AG20443 (cell line): ENCODE data around the gene TUT4.

Experiments
- DNase-seq: peaks from one replicate; pipeline ENCODE4 v3.0.0; 2012; ENCODE audit warnings: low spot score, mixed read lengths

TUT4 gene

GRCh38 chr1:52531249-52531872 lies 21.5 kb downstream of the TUT4 start:
- no peak for DNase-seq

- DNase-seq = no peak
These were observed 22.2 kb downstream of the TUT4 start for GRCh38 chr1:52530563-52531144.

GRCh38 chr1:52523376-52523775 lies 29.5 kb downstream of the TUT4 start:
- no peak for DNase-seq

- no peak for DNase-seq
These were observed 32.7 kb downstream of the TUT4 start for GRCh38 chr1:52520148-52520547.

- DNase-seq = no peak
These were observed 33.9 kb downstream of the TUT4 start for GRCh38 chr1:52518962-52519361.

- DNase-seq = no peak
These were observed 40.9 kb downstream of the TUT4 start for GRCh38 chr1:52511851-52512615.

GRCh38 chr1:52511439-52511838 lies 41.5 kb downstream of the TUT4 start:
- no peak for DNase-seq

GRCh38 chr1:52506920-52507546 lies 45.9 kb downstream of the TUT4 start:
- no peak for DNase-seq

- DNase-seq = no peak
These were observed 46.5 kb downstream of the TUT4 start for GRCh38 chr1:52506349-52506748.

- DNase-seq = no peak
These were observed 48.2 kb downstream of the TUT4 start for GRCh38 chr1:52504720-52505119.

- DNase-seq = no peak
These were observed 49.2 kb downstream of the TUT4 start for GRCh38 chr1:52503706-52504105.

- DNase-seq = no peak
These were observed 50.1 kb downstream of the TUT4 start for GRCh38 chr1:52502789-52503188.

- no peak for DNase-seq
These were observed 65.3 kb downstream of the TUT4 start for GRCh38 chr1:52487632-52488031.

- DNase-seq = no peak
These were observed 70.4 kb downstream of the TUT4 start for GRCh38 chr1:52482326-52483004.

- no peak for DNase-seq
These were observed 73.8 kb downstream of the TUT4 start for GRCh38 chr1:52479076-52479475.

- DNase-seq = no peak
These were observed 75.0 kb downstream of the TUT4 start for GRCh38 chr1:52477876-52478275.

- DNase-seq = no peak
These were observed 75.9 kb downstream of the TUT4 start for GRCh38 chr1:52476943-52477342.

- DNase-seq = no peak
These were observed 78.1 kb downstream of the TUT4 start for GRCh38 chr1:52474807-52475206.

- DNase-seq = no peak
These were observed 79.9 kb downstream of the TUT4 start for GRCh38 chr1:52473039-52473438.

- no peak for DNase-seq
These were observed 80.5 kb downstream of the TUT4 start for GRCh38 chr1:52472384-52472783.

- no peak for DNase-seq
These were observed 83.8 kb downstream of the TUT4 start for GRCh38 chr1:52469108-52469507.

GRCh38 chr1:52463891-52464290 lies 89.0 kb downstream of the TUT4 start:
- no peak for DNase-seq
